AG20443 (cell line): ENCODE results near the gene CFAP97D2.
"Not testable (repeated sequence)": the region's sequence is repeated elsewhere in the genome, so short reads cannot be mapped to it uniquely, and the experiment has no call there.

Experiments
- DNase-seq: peaks from one replicate; pipeline ENCODE4 v3.0.0; 2012; ENCODE audit warnings: low spot score, mixed read lengths

The CFAP97D2 gene

GRCh38 chr13:114235697-114236096, 56.6 kb downstream of the CFAP97D2 start:
- DNase-seq: no peak

- no peak for DNase-seq
Observed at GRCh38 chr13:114236227-114236626, 57.2 kb downstream of the CFAP97D2 start.

- DNase-seq: no peak
Observed at GRCh38 chr13:114237415-114238112, 58.5 kb downstream of the CFAP97D2 start.

- DNase-seq: no peak
Observed at GRCh38 chr13:114241918-114242317, 62.9 kb downstream of the CFAP97D2 start.

GRCh38 chr13:114243971-114244370, 64.9 kb downstream of the CFAP97D2 start:
- no peak for DNase-seq

- no peak for DNase-seq
Observed at GRCh38 chr13:114244637-114245036, 65.6 kb downstream of the CFAP97D2 start.

- peak; percentile 47 for DNase-seq
Observed at GRCh38 chr13:114248011-114248410, 69.0 kb downstream of the CFAP97D2 start.

GRCh38 chr13:114249077-114249476, 70.0 kb downstream of the CFAP97D2 start:
- DNase-seq: no peak

- DNase-seq: not testable (repeated sequence)
Observed at GRCh38 chr13:114251639-114252440, 72.8 kb downstream of the CFAP97D2 start.

- no peak for DNase-seq
Observed at GRCh38 chr13:114256547-114256946, 77.5 kb downstream of the CFAP97D2 start.

GRCh38 chr13:114257014-114257413, 78.0 kb downstream of the CFAP97D2 start:
- no peak for DNase-seq

GRCh38 chr13:114258589-114258988, 79.5 kb downstream of the CFAP97D2 start:
- DNase-seq: no peak

- no peak for DNase-seq
Observed at GRCh38 chr13:114259374-114259773, 80.3 kb downstream of the CFAP97D2 start.

- DNase-seq: no peak
Observed at GRCh38 chr13:114259974-114260373, 80.9 kb downstream of the CFAP97D2 start.

- no peak for DNase-seq
Observed at GRCh38 chr13:114260814-114261213, 81.8 kb downstream of the CFAP97D2 start.

GRCh38 chr13:114261328-114261965, 82.4 kb downstream of the CFAP97D2 start:
- DNase-seq: no peak

- no peak for DNase-seq
Observed at GRCh38 chr13:114263578-114263977, 84.5 kb downstream of the CFAP97D2 start.

GRCh38 chr13:114264313-114264712, 85.3 kb downstream of the CFAP97D2 start:
- DNase-seq: not testable (repeated sequence)

GRCh38 chr13:114264886-114265611, 86.0 kb downstream of the CFAP97D2 start:
- peak; percentile 72 for DNase-seq

- no peak for DNase-seq
Observed at GRCh38 chr13:114266241-114266640, 87.2 kb downstream of the CFAP97D2 start.

GRCh38 chr13:114268344-114269280, 89.6 kb downstream of the CFAP97D2 start:
- no peak for DNase-seq
